Tongue (tissue), 2 donors: ENCODE measurements around the gene TSPAN3. TPM values are rescaled to one million over a fixed set of nuclear protein-coding genes. Genes with fewer than 3 reads are reported as not detected.

Source experiments
- DNase-seq: peaks from one replicate; pipeline ENCODE4 v3.0.0-alpha.2; 2015
- total RNA-seq: library from RNA; depleted of rRNA; stranded (reverse); fragments of >200 nt; gene quantifications from one replicate; pipeline ENCODE4 v1.2.3, GENCODE V29; 2014

TSPAN3 gene
- total RNA-seq, 1 donor from 2014 or later, result 373 TPM

DNA sequence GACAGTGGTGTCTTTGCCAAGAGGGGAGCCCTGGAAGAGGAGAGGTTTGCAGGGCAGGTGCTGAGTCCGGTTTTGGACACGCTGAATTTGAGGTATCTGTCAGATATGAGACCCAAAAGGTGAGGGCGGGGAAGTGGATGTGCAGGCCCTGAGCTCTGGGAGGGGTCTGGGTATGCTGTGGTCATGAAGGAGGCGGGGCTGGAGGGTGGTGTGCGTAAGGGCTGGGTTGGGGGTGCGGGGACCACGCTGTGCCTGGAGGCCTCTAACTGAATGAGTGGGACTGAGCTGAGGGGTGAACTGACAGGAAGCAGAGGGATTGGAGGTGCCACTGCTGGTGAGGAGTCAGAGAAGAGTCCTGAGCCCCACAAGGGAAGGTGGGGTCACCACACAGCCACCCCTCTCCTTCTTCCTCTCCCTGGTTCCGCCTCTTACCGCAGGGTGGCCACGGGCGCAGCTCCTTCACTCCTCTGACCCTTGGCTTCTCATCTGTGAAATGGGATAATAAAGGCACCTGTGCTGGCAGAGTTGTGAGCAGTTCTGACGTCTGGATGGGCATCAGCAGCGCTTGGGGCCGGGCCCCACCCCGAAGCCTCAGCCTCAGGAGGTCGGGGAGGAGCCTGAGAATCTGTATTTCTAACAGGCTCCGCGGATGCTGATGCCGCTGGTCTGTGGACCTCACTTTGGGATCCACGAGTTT is 47.2 kb downstream of the TSPAN3 start:
- no peak for DNase-seq

DNA sequence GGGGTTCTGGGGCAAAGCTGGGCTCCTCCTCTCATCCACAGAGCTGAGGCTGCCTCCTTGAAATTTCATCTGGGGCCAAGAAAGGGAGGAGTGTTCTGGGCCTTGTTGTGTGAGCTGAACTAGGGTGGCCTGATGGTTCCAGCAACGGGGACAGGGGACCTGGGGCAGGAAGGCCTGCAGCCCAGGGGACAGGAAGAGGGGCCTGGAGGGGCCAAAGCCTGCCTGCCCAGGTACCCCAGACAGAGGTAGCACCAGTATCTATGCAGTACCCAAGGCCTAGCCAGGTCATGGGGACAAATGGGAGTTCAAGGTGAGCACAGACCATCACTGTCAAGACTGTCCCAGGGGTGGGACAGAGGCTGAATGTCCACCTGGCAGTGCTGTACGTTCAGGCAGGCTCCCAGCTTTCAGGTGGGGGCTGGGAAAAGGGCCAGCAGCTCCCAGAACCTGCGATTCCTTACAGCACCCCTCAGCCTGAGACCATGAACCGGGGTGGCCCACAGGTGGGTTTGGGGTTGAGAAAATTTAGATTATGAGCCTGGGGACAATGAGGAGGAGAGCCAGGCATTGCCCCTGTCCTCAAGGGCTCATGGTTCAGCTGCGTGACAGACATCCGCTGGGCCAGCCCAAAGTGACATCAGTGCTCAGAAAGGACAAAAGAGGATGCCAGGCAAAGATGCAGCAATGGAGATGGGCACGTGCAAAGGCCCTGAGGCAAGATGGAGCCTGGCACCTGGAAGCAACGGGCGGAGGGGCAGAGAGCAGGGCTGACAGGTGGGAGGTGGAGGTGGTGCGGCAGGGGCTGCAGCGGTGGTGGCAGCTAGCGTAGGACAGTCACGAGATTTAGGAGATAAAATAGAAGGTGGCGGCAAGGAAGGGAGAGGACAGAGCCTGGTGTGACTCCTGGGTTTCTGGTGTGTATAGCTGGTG is 48.0 kb downstream of the TSPAN3 start:
- no peak for DNase-seq

DNA sequence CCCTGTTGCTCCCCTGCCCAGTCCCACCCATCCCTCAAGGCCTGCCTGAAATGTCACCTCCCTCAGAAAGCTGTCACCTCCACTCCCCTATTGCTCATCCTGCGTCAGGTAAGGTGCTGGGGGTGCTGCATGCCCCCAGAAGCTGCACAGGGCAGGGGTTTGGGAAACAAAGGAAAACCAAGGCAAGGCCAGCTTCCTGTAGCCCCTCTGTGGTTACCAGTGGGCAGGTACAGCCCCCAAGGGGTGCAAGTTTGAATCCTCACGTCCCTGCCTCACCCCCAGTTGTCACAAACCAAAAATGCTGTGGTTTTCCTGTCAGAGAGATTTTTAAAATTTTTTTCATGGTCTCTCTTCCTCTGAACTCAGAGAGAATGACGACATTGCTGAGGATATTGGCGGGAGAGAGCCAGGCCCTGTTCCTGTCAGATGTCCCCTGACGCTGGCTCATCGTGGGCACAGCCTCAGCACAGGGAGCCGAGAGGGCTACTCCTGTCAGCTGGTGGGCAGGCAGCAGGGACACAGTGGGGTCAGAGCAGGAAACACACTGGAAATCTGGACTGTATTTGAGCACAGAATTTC is 49.0 kb downstream of the TSPAN3 start:
- no peak for DNase-seq

GRCh38 chr15:77021088-77021481 is 49.8 kb downstream of the TSPAN3 start:
- no peak for DNase-seq

GRCh38 chr15:77020348-77021087 is 50.4 kb downstream of the TSPAN3 start:
- no peak for DNase-seq

DNA sequence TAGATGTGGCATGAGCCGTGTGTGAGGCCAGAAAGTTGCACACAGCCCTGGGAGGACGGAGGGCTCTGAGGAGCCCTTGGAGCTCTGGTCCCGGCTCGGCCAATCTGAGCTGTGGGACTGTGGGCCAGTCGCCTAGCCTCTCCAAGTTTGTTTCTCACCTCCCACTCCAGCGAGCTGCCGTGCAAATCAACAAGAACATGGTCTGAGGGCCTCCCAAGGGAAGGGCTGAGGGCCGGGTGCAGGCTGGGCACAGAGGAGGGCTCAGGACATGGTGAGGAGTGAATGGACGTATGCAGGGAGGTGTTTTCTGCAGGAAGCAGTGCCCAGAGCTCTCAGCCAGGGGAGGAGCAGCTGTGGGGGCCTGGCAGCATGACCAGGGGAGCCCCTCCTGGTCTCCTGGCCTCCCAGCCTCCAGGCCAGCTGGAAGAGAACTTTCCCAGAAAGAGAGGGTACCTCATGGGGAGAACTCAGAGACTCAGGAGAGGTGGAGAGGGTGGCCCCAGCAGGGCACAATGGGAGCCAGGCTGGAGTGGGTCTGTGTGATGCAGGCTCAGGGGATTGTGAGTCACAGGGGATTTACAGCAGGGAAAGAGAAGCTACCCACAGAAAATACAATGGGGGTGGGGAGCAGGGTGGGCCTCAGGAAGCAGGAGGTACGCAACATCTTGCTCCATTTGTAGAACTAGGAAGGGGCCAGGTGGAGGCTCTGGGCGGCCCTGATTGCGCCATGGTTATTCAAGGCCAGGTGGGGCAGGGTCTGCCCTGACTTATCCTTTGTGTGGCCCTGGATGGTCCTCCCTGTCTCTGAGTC is 51.2 kb downstream of the TSPAN3 start:
- no peak for DNase-seq

DNA sequence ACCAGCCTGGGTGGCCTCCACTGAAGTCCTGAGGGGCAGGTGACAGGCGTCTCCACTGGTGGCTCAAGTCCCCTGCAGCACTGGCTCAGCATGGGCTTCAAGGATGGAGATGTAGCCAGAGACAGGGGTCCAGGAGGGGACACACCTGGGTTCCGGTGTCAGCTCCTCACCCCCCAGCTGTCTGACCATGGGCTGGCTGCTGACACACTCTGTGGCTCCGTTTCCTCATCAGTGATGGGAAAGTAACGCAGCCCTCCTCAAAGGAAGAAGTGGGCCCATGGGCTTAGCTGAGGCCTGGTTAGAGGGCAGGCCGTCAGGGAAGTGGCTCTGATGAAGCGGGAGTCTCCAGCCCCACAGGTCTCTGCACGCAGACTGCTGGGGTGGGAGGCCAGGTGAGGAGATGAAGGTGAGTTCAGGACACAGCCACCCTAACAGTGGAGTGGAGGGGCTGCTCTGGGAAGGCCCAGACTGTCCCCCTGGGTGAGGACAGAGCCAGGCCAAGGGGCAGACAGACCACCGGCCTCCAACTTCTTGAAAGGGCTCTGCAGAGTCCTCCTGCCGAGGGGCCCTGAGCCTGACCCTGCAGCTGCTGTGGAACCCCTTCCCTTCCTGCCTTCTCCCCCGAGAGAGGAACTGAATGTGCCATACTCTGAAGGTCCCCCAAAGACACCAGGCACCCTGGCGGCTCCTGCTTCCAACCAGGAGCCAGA is 52.0 kb downstream of the TSPAN3 start:
- DNase-seq, result no peak

- no peak for DNase-seq
These were observed 52.9 kb downstream of the TSPAN3 start for GRCh38 chr15:77017761-77018720.

- no peak for DNase-seq
These were observed 53.7 kb downstream of the TSPAN3 start for GRCh38 chr15:77017091-77017660.

GRCh38 chr15:77016321-77016695 is 54.6 kb downstream of the TSPAN3 start:
- DNase-seq, result no peak

DNA sequence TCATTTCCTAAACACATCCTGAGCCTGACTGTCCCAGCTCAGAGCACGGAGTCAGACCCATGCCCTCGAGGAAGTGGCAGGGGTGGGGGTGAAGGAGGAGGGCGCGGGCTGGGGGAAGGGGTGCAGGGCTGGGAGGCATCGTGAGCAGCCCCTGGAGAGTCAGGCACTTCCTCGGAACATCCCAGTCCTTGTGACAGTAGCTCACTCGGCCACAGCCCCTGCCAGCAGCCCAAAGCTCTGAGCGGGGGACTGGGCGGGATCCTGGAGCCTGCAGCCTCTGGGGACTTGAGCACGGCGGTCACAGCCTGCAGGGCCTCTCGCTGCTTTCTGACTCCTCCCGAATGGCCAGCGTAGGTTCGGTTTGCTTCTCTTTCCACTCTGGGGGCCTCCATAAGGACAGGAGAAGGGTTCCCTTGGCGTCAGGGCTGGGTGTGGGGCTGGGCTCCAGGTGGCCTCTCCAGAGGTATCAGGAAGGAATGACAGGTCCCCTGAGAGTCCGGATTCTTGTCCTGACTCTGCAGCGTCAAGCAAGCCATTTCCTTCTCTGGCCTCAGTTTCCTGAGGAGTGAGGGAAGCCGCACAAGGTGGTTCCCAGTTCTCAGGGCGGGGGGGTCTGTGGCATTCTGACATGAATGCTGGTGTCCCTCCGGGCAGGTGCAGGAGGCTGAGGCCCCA is 55.1 kb downstream of the TSPAN3 start:
- DNase-seq, result no peak

DNA sequence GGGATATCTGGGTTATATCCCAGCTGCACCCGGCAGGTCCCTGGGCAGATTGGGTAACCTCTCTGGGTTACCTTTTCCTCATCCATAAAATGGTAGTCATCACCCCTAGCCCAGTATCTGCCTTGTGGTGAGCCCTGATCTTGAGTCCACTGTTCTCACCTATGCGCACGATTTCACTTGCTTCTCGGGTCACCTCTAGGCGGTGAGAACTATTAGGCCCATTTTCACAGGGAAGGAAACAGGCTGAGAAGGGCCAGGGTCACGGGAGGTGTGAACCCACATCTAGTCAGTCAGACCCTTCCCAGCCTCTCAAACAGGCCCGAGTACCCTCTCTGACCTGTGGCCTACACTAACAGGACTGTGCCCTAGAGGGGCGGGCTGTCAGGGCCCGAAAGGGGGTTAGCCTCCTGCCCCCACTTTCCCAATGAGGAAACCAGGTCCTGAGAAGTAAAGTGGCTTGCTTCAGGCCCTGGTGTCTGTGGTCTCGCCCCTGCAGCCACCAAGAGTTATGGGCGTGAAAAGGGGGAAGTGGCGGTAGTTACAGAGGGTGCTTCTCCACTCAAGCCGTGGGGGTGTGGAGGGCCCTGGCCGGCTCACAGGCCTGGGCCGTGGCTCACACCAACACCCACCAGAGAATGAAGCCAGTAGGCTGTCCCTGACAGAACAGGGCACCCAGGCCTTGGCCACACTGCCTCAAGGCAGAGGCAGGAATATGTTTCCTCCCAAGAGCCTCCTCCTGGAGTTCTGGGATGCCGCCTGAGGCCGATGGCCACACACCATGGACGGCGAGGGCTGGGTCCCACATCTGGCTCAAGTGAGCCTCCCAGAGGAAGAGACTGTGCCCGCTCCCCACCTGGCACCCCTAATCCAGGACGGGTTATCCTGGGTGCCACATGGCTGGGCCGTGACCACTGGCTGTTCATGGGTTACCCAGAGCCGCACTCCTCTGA is 56.5 kb downstream of the TSPAN3 start:
- DNase-seq, result no peak

- no peak for DNase-seq
These were observed 57.2 kb downstream of the TSPAN3 start for GRCh38 chr15:77013776-77014131.

DNA sequence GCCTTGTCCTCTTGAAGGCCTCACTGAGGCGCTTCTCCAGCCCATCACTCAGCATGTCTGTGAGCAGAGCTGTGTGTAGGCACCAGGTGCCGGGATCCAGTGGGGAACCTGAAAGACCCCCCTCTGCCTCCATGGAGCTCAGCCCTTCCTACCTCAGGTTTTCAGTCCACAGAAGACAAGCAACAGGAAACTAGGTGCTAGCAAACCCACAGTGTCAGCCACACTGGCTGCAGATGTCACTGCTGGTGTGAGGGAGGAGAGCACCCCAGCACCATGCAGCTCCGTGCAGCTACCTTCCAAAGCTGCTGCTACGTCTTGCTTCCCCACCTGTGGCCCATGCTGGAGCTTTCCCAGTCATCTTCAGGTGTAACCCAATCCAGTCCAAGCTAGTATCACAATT is 58.0 kb downstream of the TSPAN3 start:
- DNase-seq, result no peak

DNA sequence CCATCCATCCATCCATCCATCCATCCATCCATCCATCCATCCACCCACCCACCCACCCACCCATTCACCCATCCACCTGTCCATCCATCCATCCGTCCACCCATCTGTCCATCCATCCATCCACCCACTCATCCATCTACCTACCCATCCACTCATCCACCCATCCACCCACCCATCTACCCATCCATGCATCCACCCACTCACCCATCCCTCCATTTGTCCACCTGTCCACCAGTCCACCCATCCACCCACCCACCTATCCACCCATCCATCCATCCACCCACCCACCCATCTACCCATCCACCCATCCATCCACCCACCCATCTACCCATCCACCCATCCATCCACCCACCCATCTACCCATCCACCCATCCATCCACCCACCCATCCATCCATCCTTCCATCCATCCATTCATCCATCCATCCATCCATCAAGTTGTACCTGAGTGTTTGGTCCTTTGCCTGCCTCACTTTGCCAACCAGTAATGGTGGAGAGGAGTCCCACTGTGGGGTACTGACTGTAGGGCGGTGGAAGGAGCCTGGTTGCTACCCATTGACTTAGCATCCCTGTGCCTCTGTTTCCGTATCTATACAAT is 58.7 kb downstream of the TSPAN3 start:
- no peak for DNase-seq

- no peak for DNase-seq
These were observed 60.1 kb downstream of the TSPAN3 start for GRCh38 chr15:77010857-77011256.

GRCh38 chr15:77010312-77010686 is 60.6 kb downstream of the TSPAN3 start:
- DNase-seq, result no peak
